HG03565 (cell line): Measurements from ENCODE around the gene GNS.

Source experiments
- ATAC-seq: cut with Tn5 transposase; IDR thresholded peaks from one replicate; pipeline ENCODE4 v1.9.1; 2021; ENCODE audit warnings: mild to moderate bottlenecking, moderate library complexity; ENCODE audit not compliant: unreplicated experiment

GNS gene

DNA sequence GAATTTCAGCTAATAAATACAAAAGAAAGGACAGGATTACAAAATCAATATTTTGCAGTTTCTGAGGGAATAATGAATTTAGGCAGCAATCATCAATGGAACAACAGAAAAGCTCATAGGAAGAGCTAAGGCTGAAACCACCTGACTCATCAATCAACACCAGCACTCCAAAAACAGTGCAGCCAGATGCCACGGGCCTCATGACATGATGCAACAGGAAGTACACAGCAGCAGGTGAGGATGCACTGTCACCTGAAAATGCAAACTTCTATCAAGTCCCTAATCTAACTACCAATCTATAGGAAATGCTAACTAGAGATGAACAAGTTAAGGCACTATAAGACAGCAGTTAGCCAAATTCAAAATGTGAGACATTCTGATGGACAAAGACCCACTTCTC, 21.7 kb downstream of the GNS start:
- no peak for ATAC-seq

GRCh38 chr12:64736771-64737170, 22.4 kb downstream of the GNS start:
- no peak for ATAC-seq

- ATAC-seq = no peak
Measured at GRCh38 chr12:64735442-64735841, 23.8 kb downstream of the GNS start.

DNA sequence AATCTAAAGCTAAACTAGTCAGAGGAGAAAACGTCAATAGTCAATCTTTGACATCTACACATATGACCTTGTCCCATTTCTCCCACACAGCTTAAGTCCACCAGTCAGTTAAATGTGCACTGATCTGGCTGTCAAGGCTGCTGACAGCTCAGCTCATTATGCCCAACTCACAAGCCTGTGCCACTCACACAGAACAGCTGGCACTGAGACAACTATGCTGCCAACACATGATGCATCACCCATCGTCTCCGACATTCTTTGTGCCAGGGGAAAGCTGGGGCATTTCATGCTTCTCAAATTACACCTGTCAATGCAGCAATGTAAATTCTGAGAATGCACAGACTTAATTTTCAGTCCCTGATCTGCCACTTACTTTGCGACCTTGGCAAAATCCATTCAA, 25.3 kb downstream of the GNS start:
- no peak for ATAC-seq

DNA sequence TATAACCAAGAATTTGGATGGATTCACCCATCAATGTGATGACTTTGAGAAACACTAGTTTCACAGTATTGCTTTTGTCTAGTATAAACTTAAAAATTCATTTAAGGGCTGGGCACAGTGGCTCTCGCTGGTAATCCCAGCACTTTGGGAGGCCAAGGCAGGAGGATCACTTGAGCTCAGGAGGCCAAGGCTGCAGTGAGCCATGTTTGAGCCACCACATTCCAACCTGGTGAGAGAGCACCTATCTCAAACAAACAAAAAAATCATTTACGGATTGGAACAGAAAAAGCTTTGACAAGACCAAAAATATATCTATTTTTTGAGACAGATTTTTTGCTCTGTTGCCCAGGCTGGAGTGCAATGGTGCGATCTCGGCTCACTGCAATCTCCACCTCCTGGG, 27.5 kb downstream of the GNS start:
- ATAC-seq = no peak

- no peak for ATAC-seq
Measured at GRCh38 chr12:64730588-64730969, 28.6 kb downstream of the GNS start.

GRCh38 chr12:64729909-64730587, 29.2 kb downstream of the GNS start:
- ATAC-seq = no peak

DNA sequence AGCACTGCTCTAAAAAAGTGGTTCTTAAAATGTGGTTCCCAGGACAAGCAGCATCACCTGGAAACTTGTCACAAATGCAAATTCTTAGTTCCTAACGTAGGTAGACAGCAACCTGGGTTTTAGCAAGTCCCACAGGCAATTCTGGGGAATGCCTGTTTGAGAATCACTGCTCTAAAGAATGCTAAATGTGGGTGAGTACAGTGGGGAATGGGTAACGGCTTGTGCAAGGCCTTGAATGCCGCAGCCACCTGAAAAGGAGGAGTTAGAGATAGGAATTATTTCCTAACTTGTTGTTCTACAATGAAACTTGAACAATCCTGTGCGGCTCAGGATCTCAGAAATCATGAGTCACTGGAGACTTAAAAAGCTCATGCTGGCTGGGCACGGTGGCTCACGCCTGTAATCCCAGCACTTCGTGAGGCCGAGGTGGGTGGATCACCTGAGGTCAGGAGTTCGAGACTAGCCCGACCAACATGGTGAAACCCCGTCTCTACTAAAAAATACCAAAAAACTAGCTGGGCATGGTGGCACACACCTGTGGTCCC, 34.9 kb downstream of the GNS start:
- no peak for ATAC-seq

DNA sequence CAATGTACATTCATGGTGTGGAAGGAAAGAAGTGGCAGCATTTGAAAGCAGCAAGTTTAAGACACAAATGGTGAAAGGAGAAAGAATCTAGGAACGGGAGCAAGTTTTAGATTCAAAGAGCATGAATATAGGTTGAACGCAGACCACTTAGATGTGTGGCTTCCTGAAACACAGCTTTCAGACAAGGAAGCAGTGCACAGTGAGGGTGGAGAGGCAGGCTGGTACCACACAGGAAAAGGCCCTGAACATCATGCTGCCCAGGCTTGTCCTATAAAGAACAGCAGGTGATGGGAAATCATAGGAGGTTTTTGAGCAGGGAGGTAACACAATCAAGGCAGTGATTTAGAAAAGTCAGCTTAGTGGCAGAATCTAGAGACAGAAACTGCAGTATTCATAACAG, 35.6 kb downstream of the GNS start:
- ATAC-seq = no peak

GRCh38 chr12:64722835-64723234, 36.4 kb downstream of the GNS start:
- no peak for ATAC-seq

GRCh38 chr12:64720884-64721283, 38.3 kb downstream of the GNS start:
- ATAC-seq = no peak

GRCh38 chr12:64718649-64719048, 40.6 kb downstream of the GNS start:
- ATAC-seq = no peak

DNA sequence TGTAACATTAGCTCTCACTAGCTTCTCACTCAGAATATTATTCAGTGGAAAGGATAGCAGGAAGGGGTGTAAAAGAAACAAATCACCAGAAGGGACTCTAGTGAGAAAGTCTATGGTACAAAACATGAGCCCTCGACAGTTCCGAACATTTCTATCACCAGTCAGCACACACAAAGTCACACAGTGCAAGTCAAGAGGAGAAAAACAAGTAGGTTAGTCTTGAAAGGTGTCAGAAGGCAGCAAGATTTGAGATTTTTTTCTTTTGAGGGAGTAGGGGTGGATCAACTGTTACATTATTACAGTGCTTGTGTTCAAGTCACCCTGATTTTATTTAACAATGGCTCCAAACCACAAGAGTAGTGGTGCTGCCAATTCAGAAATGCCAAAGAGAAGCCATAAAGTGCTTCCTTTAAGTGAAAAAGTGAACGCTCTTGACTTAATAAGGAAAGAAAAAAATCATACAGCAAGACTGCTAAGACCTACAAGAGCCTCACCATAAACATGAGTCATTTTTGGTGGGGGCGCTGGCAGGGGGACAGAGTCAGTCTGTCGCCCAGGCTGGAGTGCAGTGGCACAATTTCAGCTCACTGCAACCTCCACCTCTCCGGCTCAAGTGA, 42.3 kb downstream of the GNS start:
- ATAC-seq = no peak

GRCh38 chr12:64716371-64716770, 42.8 kb downstream of the GNS start:
- no peak for ATAC-seq

DNA sequence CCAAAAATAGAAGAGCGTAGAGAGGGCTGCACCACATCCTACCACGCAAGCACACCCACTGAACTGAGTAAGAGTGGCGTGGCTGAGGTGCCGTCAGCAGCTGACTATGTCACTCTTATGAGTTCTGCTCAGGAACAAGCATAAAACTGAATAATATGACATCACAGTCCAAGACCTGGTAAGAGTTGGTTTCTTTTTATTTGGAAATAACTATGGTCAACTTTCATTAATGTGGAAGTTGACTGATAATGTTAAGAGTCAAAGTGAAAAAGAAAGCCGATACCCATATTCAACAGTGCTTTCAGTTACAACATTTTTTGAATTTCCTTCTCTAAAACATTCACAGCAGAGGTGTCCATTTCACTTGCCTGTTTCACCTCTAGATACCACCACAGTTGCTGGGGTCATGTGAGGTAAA, 44.6 kb downstream of the GNS start:
- peak; percentile 64 for ATAC-seq

DNA sequence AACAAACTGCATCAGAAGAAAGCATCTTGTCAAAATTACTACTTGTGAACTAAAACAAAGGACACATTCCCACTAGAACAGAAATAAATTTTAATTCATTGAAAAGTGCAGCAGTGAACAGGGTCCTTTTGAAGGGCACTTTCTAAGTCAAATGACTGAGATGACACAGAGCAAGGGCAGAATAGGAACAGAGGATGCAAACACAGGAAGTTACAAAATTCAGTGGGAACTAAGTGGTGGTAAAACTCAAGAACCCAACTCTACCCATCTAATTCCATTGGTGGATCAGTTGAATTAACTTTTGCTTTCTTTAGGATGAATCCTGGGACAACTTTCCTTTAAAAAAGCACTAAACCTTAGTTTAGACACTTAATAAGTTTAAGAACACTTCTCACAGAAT, 45.8 kb downstream of the GNS start:
- no peak for ATAC-seq

DNA sequence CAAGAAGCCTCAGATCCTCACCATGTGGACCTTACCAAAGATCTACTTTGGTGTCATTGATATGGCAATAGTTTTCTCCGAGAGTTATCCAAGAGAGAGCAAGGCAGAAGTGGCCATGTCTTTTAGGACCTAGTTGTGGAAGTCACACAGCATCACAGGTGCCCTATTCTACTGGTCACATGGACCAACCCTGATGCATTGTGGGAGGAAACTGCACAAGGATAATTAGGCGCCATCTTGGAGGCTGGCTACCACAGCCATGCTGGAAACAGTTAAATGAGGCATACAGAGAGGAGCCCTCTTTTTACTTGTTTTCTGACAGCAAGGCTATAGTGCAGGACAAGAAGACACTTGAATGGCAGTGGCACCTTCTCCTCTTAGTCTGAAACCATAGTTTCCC, 49.8 kb downstream of the GNS start:
- ATAC-seq = no peak

GRCh38 chr12:64707926-64708325, 51.3 kb downstream of the GNS start:
- ATAC-seq = no peak

GRCh38 chr12:64707362-64707761, 51.8 kb downstream of the GNS start:
- ATAC-seq = no peak

GRCh38 chr12:64706857-64707256, 52.3 kb downstream of the GNS start:
- no peak for ATAC-seq

- ATAC-seq = no peak
Measured at GRCh38 chr12:64706306-64706705, 52.9 kb downstream of the GNS start.

DNA sequence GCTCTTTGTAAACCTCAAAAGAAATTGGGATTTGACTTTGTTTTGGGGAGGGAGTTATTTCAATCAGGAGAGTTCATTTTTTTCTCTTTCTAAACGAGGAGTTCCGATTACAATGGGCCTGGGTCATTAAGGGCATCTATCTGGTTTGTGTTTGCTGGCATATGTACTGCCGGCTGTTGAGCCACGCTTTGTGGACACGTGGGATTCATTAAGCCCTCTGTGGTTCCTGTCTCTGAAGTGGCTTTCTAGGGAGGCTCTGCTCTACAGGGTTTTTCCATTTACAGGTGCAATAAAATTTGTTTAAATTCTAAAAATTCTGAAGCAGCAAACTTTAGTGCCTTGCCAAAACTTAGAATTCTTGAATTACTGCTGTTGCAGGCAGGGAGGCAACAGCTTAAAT, 57.9 kb downstream of the GNS start:
- ATAC-seq = no peak

- no peak for ATAC-seq
Measured at GRCh38 chr12:64700532-64700931, 58.7 kb downstream of the GNS start.
